Activated CD4-positive, alpha-beta memory T cell treated with anti-CD3 and anti-CD28 coated beads, Interleukin-2, amount 10 ng/mL, durations not matched to agents 7 days and 5 days (primary cell): ENCODE data around the gene NPFF. TPM values are rescaled to one million over a fixed set of nuclear protein-coding genes. Genes with fewer than 3 reads are reported as not detected.
"Not testable (repeated sequence)": the region's sequence is repeated elsewhere in the genome, so short reads cannot be mapped to it uniquely, and the experiment has no call there.

Experiments
- CTCF ChIA-PET: fragments of 350-600 bp; sonication (Branson Sonifier 250); formaldehyde crosslinking; loops from one replicate; lab custom pipeline; 2021; ENCODE audit warnings: antibody characterized with exemption, inconsistent platforms; lab: Charles Lee
- POLR2A ChIA-PET: fragments of 350-600 bp; sonication (Branson Sonifier 250); formaldehyde crosslinking; loops from one replicate; lab custom pipeline; 2021; ENCODE audit warnings: antibody characterized with exemption; lab: Charles Lee
- DNase-seq: peaks from one replicate; pipeline ENCODE4 v3.0.0-alpha.2; 2020
- H3K27ac Mint-ChIP-seq: one replicate; pipeline ENCODE4 v1.8.0; 2021; ENCODE audit warnings: mild to moderate bottlenecking, mixed read lengths
- H3K27me3 Mint-ChIP-seq: one replicate; pipeline ENCODE4 v1.8.0; 2021; ENCODE audit warnings: mixed read lengths
- H3K36me3 Mint-ChIP-seq: one replicate; pipeline ENCODE4 v1.8.0; 2021; ENCODE audit warnings: low read depth, mixed read lengths
- H3K4me1 Mint-ChIP-seq: one replicate; pipeline ENCODE4 v1.8.0; 2021; ENCODE audit warnings: mixed read lengths
- H3K4me3 Mint-ChIP-seq: one replicate; pipeline ENCODE4 v1.8.0; 2021; ENCODE audit warnings: mild to moderate bottlenecking, mixed read lengths
- H3K9me3 Mint-ChIP-seq: one replicate; pipeline ENCODE4 v1.8.0; 2021; ENCODE audit warnings: mixed read lengths
- total RNA-seq, 2 experiments: library from RNA; stranded (reverse); gene quantifications; one replicate each; pipeline ENCODE4 v1.2.3, GENCODE V29; 2021

NPFF gene, protein sequence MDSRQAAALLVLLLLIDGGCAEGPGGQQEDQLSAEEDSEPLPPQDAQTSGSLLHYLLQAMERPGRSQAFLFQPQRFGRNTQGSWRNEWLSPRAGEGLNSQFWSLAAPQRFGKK
- total RNA-seq, result not detected

GRCh38 chr12:53506881-53507602, at the start of gene NPFF:
TSS of gene NPFF (minus strand) at chr12:53507484. CDS start at chr12:53507474, 10 bp downstream.
- H3K4me1 Mint-ChIP-seq, result peaks cover 19% of the 10 kb centered on the region
- no peaks in the 10 kb centered on the region for H3K27me3 Mint-ChIP-seq
- no peak for DNase-seq
- peak within 1 kb of the TSS; percentile 6 for H3K27ac Mint-ChIP-seq
- no peak within 1 kb of the TSS for H3K4me3 Mint-ChIP-seq
- H3K9me3 Mint-ChIP-seq, result no peaks in the 10 kb centered on the region
- ChIA-PET CTCF (interaction anchor here (0.8 to 3.7 kb wide), 4 partner anchors 13 to 154 kb away, joined by 3 to 54 read pairs (median 22); no protein-coding TSS in a partner anchor), POLR2A (interaction anchor here (1.6 to 1.9 kb wide), 2 partner anchors 13 to 75 kb away, joined by 6 to 7 read pairs; no protein-coding TSS in a partner anchor)
- peaks cover 14% of the 10 kb centered on the region for H3K36me3 Mint-ChIP-seq

DNA sequence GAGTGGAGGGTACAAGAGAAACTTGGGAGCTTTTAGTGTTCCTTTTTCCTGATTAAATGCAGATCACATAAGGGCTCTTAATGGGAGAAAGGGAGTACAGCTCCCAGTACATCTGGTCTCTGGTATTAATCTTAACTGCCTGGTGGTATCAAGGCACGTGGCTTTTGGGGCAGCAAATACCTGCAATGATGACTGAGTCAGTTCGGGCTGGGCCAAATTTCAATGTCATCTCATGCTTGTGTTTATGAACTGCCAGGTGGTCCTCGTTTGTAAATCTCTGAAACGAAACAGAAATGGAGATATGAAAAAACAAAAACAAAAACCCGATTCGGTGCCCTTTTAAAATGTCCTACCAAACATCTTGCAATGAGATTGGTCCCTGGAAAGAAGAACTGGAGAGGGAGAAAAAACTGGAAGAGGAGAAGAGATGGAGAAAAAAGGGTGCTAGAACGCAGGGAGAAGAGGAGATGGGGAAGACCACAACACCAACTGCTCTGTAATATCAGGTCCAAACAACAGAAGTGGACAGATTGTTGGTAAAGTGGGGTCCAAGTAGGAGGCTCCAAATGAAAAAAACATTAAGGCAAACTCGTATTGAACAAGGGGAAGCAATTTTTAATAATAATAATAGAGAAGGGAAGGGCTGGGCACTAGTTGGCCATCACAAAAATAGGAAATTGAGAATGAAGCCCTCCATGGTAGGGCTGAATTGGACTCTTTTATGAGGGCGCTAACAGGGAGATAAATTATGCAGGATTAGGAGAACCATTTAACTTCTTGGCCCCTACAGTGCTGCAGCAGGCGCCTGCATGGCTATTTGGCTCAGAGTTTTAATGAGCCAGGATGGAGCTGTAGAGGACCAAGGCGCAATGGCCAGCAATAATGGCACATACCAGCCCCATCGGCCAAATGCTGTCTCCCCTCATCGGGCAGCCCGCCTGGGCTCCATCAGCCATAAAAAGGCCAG, 45.4 kb upstream of the NPFF start:
- H3K27ac Mint-ChIP-seq, result no peak overlapping the region
- H3K36me3 Mint-ChIP-seq, result peaks cover 8% of the 10 kb centered on the region
- H3K27me3 Mint-ChIP-seq, result no peaks in the 10 kb centered on the region
- no peak for DNase-seq
- POLR2A ChIA-PET, result no interaction called here
- H3K4me3 Mint-ChIP-seq, result no peak overlapping the region
- CTCF ChIA-PET, result interaction anchor here (1.2 kb wide), 1 partner anchor 9 kb away, joined by 5 read pairs; no protein-coding TSS in a partner anchor
- H3K4me1 Mint-ChIP-seq, result no peaks in the 10 kb centered on the region
- no peaks in the 10 kb centered on the region for H3K9me3 Mint-ChIP-seq

GRCh38 chr12:53551889-53552291, 44.6 kb upstream of the NPFF start:
- no peak overlapping the region for H3K4me3 Mint-ChIP-seq
- CTCF ChIA-PET, result interaction anchor here (1.2 to 1.6 kb wide), 2 partner anchors 8 to 124 kb away, joined by 4 to 5 read pairs; partner anchors contain the start of gene ATP5MC2
- DNase-seq, result no peak
- H3K36me3 Mint-ChIP-seq, result peaks cover 8% of the 10 kb centered on the region
- H3K9me3 Mint-ChIP-seq, result no peaks in the 10 kb centered on the region
- H3K27me3 Mint-ChIP-seq, result no peaks in the 10 kb centered on the region
- H3K27ac Mint-ChIP-seq, result no peak overlapping the region
- POLR2A ChIA-PET, result no interaction called here
- H3K4me1 Mint-ChIP-seq, result no peaks in the 10 kb centered on the region

GRCh38 chr12:53550595-53550994, 43.3 kb upstream of the NPFF start:
- Mint-ChIP-seq H3K4me3 (no peak overlapping the region), H3K27me3 (no peaks in the 10 kb centered on the region)

DNA sequence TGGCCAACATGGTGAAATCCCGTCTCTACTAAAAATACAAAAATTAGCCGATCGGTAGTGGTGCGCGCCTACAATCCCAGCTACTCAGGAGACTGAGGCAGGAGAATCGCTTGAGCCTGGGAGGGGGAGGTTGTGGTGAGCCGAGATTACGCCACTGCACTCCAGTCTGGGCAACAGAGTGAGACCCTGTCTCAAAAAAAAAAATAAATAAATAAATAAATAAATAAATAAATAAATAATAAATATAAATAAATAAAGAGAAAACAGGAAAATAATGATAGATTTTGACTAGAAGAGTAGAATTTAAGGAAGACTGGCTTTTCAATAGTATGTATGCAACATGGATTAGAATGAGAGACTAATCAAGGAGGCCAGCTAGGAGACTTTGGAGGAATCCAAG, 42.8 kb upstream of the NPFF start:
- not testable (repeated sequence) for DNase-seq, H3K36me3 Mint-ChIP-seq, H3K27me3 Mint-ChIP-seq, H3K4me1 Mint-ChIP-seq, H3K27ac Mint-ChIP-seq, H3K4me3 Mint-ChIP-seq, H3K9me3 Mint-ChIP-seq
- POLR2A ChIA-PET, result interaction anchor here (0.5 kb wide), 1 partner anchor 101 kb away, joined by 4 read pairs; no protein-coding TSS in a partner anchor
- CTCF ChIA-PET, result interaction anchor here (0.6 to 1.6 kb wide), 2 partner anchors 126 to 1272 kb away, joined by 3 to 4 read pairs; partner anchors contain the start of gene ATP5MC2

More at GRCh38 chr12:53550595-53550994, 43.3 kb upstream of the NPFF start:
- CTCF ChIA-PET, result interaction anchor here (1.0 to 1.6 kb wide), 2 partner anchors 125 to 192 kb away, joined by 4 read pairs; partner anchors contain the start of gene ATP5MC2
- peaks cover 8% of the 10 kb centered on the region for H3K36me3 Mint-ChIP-seq
- no peaks in the 10 kb centered on the region for H3K9me3 Mint-ChIP-seq
- H3K27ac Mint-ChIP-seq, result no peak overlapping the region
- POLR2A ChIA-PET, result interaction anchor here (0.5 kb wide), 1 partner anchor 101 kb away, joined by 4 read pairs; no protein-coding TSS in a partner anchor
- no peaks in the 10 kb centered on the region for H3K4me1 Mint-ChIP-seq
- no peak for DNase-seq

- peaks cover 11% of the 10 kb centered on the region for H3K36me3 Mint-ChIP-seq
- CTCF ChIA-PET, H3K4me3 Mint-ChIP-seq, DNase-seq, H3K4me1 Mint-ChIP-seq, POLR2A ChIA-PET, H3K27me3 Mint-ChIP-seq, H3K27ac Mint-ChIP-seq, H3K9me3 Mint-ChIP-seq: not testable (repeated sequence)
These were observed 41.1 kb upstream of the NPFF start for GRCh38 chr12:53548354-53548753.

DNA sequence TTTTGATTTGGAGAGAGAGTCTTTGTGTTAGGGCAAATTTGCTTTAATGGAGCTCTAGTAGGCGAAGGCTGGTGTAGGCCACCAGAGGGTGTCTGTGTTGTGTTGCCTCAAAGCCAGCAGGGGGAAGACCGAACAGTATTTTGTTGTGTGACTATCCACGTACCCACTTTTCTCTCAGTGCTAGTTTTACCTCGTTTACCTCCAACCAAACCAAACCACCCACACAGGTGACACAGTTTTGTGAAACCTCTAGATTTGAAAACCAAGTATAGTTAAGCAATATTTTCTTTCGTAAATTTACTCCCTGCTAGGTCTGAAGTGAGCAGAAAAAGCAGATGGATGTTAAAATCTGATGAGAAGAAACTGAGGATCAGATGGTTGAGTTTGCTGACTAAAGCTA, 36.3 kb upstream of the NPFF start:
- H3K4me3 Mint-ChIP-seq, result no peak overlapping the region
- CTCF ChIA-PET, result interaction anchor here (0.5 to 5.7 kb wide), 33 partner anchors 8 to 222 kb away, joined by 3 to 71 read pairs (median 3); partner anchors contain the start of genes AAAS, ATP5MC2 and TARBP2
- H3K36me3 Mint-ChIP-seq, result peaks cover 14% of the 10 kb centered on the region
- no peak overlapping the region for H3K27ac Mint-ChIP-seq
- H3K9me3 Mint-ChIP-seq, result no peaks in the 10 kb centered on the region
- no peaks in the 10 kb centered on the region for H3K27me3 Mint-ChIP-seq
- POLR2A ChIA-PET, result interaction anchor here (0.6 to 2.5 kb wide), 4 partner anchors 132 to 179 kb away, joined by 3 to 20 read pairs (median 4); partner anchors contain the start of gene ATP5MC2
- DNase-seq, result peak; percentile 51
- H3K4me1 Mint-ChIP-seq, result peaks cover 9% of the 10 kb centered on the region

DNA sequence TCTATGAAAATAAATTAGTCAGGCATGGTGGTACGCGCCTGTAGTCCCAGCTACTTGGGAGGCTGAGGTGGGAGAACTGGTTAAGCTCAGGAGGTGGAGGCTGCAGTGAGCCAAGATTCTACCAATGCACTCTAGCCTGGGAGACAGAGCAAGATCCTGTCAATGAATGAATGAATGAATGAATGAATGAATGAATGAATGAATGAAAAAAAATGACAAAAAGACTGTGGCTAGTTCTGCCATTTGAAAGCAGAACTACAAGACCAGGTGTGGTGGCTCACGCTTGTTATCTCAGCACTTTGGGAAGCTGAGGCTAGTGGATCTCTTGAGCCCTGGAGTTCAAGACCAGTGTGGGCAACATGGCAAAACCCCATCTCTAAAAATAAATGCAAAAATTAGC, 32.2 kb upstream of the NPFF start:
- POLR2A ChIA-PET, result interaction anchor here (1.7 kb wide), 1 partner anchor 136 kb away, joined by 6 read pairs; the partner anchor contains the start of gene ATP5MC2
- no peak for DNase-seq
- peaks cover 9% of the 10 kb centered on the region for H3K4me1 Mint-ChIP-seq
- no peak overlapping the region for H3K27ac Mint-ChIP-seq
- no peaks in the 10 kb centered on the region for H3K27me3 Mint-ChIP-seq
- no peaks in the 10 kb centered on the region for H3K9me3 Mint-ChIP-seq
- peaks cover 26% of the 10 kb centered on the region for H3K36me3 Mint-ChIP-seq
- CTCF ChIA-PET, result interaction anchor here (0.6 to 1.2 kb wide), 4 partner anchors 27 to 136 kb away, joined by 3 to 7 read pairs (median 4); partner anchors contain the start of genes ATF7 and ATP5MC2
- H3K4me3 Mint-ChIP-seq, result no peak overlapping the region

- H3K27ac Mint-ChIP-seq, result no peak overlapping the region
- H3K27me3 Mint-ChIP-seq, result no peaks in the 10 kb centered on the region
- no peaks in the 10 kb centered on the region for H3K4me1 Mint-ChIP-seq
- DNase-seq, result no peak
- ChIA-PET POLR2A (interaction anchor here (0.6 to 1.7 kb wide), 2 partner anchors 89 to 137 kb away, joined by 3 to 6 read pairs; partner anchors contain the start of gene ATP5MC2), CTCF (no interaction called here)
- peaks cover 32% of the 10 kb centered on the region for H3K36me3 Mint-ChIP-seq
- no peak overlapping the region for H3K4me3 Mint-ChIP-seq
- no peaks in the 10 kb centered on the region for H3K9me3 Mint-ChIP-seq
These were observed 31.0 kb upstream of the NPFF start for GRCh38 chr12:53538209-53538689.

DNA sequence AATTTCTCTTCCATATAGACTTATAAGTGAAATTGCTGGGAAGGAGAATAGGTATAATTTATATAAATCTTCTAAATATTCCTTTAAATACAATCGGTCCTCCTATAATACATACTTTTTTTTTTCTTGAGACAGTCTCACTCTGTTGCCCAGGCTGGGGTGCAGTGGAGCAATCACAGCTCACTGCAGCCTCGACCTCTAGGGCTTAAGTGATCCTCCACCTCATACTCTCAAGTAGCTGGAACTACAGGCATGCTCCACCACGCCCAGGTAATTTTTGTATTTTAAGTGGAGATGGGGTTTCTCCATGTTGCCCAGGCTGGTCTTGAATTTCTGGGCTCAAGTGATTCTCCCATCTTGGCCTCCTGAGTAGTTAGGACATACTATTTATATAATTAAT, 29.7 kb upstream of the NPFF start:
- no peaks in the 10 kb centered on the region for H3K4me1 Mint-ChIP-seq
- peaks cover 43% of the 10 kb centered on the region for H3K36me3 Mint-ChIP-seq
- no peaks in the 10 kb centered on the region for H3K27me3 Mint-ChIP-seq
- H3K27ac Mint-ChIP-seq, result no peak overlapping the region
- CTCF ChIA-PET, result no interaction called here
- H3K4me3 Mint-ChIP-seq, result no peak overlapping the region
- POLR2A ChIA-PET, result no interaction called here
- H3K9me3 Mint-ChIP-seq, result no peaks in the 10 kb centered on the region
- no peak for DNase-seq

GRCh38 chr12:53533471-53533870, 26.2 kb upstream of the NPFF start:
- Mint-ChIP-seq H3K4me3 (no peak overlapping the region), H3K36me3 (peaks cover 47% of the 10 kb centered on the region), H3K9me3 (no peaks in the 10 kb centered on the region), H3K4me1 (no peaks in the 10 kb centered on the region), H3K27me3 (no peaks in the 10 kb centered on the region), H3K27ac (no peak overlapping the region)
- no peak for DNase-seq
- ChIA-PET CTCF (interaction anchor here (1.7 kb wide), 1 partner anchor 9 kb away, joined by 4 read pairs; no protein-coding TSS in a partner anchor), POLR2A (no interaction called here)
